GM12891 (cell line): ENCODE results near the gene PGRMC2.

Experiments
- POLR2A ChIP-seq: IDR thresholded peaks from 2 replicates; pipeline ENCODE4 v1.6.1; 2011; ENCODE audit warnings: low read depth, low read length, control low read depth
- TAF1 ChIP-seq: IDR thresholded peaks from 2 replicates; pipeline ENCODE4 v1.6.1; 2011; ENCODE audit warnings: low read depth, low read length, control low read depth

DNA sequence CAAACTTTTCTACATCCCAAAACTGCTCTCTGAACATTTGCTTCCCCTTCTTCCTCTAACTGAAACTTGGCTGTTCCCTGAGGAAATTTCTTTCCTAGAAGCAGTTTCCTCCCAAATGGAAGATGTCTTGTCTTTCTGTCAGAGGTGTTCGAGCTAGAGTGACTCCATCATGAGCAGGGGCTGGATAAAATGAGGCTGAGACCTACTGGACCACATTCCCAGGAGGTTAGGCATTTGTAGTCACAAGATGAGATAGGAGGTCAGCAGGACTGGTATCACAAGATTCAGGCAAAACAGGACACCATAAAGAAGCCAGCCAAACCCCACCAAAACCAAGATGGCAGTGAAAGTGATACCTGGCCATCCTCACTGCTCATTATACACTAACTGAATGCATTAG lies 35.8 kb upstream of the PGRMC2 start:
- TF ChIP-seq POLR2A (no peak), TAF1 (no peak)
